GM21619 (cell line): Measurements from ENCODE around the gene C1orf52.

Experiments
- ATAC-seq: cut with Tn5 transposase; IDR thresholded peaks from one replicate; pipeline ENCODE4 v1.9.1; 2021; ENCODE audit not compliant: unreplicated experiment

C1orf52 gene

DNA sequence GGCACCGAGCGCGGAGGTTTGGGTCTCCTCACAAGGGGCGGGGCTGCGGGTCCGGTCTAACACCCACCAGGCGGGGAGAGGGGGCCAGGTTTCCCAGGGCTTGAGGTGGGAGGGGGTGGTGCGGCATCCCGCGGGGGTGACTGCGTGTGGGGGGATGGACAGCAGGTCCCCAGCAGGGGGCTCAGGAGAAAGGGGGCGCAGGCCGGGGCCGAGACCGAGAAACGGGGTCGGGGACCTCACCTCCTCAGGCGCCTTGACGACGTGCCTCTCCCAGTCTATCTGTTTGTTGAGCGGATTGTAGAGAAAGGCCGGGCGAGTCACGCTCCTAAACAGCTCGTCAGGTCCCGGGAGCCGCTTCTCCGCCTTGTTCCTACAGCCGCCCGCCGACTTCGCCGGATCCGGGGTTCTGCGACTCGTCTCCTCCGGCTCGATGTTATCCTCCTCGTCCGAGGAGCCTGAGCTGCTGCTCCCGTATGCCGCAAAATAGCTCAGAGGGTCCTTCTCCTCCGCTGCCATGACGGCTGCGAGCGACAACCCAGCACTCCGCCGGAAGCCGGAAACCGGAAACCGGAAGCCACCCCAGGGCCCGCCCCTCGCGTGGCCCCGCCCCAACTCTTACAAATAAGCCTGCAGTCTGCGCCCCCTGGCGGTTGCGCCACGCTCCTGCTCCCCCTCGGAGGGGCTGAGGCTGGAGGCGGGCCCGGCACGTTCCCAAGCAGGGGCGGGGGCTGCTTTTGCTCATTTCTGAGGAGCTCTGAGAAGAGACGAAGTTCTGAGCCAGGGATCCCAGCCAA is at the start of gene C1orf52:
C1orf52 (minus strand) TSS at position 545 of the 794 bp plus-strand sequence; CDS start at position 516, 29 bp downstream.
- peak; percentile 95 for ATAC-seq

DNA sequence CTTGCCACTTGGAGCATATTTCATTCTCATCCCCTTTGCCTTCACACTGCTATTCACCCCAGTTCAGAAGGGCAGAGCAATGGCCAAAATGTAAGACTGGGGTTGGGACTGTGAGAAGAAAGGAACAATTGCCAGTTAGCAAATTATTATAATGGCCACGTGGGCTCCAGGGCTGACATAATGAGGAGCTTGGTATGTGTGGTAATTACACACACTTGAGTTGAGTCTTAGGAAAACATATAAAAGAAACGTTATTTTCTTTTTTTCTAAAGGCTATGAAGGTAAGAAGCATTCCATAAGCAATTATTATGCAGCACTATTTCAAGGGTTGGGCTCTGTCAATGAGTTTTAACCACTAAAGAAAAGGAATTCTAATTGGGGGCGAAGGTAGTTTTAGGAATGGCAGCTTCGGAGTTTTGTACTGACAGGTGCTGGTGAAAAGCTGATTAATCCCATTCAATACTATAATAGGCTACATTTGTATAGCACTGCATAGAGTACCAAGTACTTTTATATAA is 49.4 kb upstream of the C1orf52 start:
- ATAC-seq = no peak

DNA sequence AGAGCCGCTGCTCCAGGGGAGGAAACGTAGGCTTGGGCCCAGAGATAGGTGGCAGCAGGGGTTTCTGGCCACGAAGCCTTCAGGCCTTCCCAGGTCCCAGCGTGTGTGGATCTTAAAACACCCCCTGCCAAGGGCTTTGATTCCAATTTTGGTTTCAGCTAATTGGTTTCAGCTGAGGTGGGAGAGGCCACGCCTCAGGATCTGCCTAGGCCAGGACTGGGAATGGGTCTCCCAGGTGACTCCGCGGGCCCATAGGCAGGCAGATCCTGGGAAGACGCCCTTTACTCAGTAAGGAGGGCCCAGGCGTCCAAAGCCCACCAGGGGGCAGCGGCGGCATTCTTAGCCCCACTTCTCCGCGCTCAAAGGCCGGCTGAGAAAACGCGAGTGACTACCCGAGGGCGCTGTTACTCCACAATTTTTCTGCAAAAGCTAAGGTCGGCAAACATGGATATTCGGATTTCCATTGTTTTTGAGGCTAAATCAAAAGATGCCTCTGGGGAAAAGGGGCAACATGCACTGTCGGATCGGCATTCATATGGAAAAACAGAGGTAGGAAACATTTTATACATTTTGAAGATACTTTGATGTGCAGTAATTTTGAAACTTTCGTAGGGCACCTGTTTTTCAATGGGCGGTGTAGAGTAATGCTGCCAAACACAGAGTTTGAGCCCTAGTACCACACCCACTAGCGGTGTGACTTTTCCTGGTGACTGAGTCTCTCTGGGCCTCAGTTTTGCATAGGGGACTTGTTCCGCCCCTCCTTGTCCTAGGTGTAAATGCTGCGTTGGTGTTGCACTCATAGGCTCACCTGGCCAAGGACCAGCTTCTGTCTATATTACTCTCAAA is 48.7 kb upstream of the C1orf52 start:
- peak; percentile 93 for ATAC-seq

DNA sequence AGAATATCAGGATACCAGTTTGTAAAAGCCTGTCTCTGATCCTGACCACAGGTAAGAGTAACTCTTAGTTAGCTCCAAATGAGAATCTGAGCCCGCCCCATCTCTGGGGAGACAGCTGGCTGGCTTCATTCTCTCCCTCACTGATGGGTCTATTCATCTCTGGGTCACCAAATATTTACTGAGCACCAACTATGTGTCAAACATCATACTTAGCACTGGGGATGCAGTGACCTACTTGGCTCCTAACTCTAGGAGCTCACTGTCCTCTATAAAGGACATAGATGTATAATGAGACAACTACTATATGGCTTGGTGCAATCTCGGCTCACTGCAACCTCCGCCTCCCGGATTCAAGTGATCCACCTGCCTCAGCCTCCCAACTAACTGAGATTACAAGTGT is 46.8 kb upstream of the C1orf52 start:
- no peak for ATAC-seq

DNA sequence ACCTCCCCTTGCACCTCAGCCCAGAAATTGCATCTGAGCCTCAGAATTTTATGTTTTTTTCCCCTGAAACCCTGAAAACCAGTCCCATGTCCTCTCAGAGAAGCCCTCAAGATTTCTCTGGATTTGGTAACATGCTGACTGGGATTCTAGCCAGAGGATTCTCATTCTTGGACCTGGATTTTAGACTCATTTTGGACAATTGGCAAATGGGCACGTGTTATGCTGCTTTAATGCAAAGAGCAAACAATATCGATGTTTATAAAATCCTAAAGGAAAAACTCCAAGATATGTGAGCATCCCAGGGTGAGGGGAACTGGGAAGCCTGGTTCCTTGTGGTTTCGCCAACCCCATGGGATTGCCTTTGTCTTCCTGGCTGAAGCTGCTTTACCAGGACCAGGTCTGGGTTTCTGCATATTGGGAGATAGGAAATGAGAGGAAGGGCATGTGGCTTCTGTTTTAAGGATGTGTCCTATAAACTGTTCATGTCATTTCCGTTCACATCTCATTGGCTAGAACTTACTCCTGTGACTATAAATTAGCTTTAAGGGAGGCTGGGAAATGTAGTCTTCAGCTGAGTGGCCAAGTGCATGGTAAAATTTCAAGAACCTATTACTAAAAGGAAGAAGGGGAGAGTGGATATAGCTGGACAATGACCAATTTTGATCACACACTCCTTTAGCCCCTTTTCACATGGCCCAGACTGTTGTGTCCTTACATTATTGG is 44.1 kb upstream of the C1orf52 start:
- no peak for ATAC-seq

DNA sequence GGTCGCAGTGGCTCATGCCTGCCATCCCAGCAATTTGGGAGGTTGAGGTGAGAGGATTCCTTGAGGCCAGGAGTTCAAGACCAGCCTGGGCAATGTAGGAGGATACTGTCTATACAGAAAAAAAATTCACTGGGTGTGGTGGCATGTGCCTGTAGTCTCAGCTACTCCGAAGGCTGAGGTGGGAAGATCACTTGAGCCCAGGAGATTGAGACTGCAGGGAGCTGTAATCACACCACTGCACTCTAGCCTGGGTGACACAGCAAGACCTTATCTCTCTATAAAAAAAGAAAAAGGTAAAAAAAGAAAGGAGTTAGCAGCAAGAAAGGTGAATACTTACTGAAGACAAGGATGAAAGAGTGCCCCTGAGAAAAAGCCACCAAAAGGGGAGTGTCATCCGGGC is 40.7 kb upstream of the C1orf52 start:
- ATAC-seq = no peak

DNA sequence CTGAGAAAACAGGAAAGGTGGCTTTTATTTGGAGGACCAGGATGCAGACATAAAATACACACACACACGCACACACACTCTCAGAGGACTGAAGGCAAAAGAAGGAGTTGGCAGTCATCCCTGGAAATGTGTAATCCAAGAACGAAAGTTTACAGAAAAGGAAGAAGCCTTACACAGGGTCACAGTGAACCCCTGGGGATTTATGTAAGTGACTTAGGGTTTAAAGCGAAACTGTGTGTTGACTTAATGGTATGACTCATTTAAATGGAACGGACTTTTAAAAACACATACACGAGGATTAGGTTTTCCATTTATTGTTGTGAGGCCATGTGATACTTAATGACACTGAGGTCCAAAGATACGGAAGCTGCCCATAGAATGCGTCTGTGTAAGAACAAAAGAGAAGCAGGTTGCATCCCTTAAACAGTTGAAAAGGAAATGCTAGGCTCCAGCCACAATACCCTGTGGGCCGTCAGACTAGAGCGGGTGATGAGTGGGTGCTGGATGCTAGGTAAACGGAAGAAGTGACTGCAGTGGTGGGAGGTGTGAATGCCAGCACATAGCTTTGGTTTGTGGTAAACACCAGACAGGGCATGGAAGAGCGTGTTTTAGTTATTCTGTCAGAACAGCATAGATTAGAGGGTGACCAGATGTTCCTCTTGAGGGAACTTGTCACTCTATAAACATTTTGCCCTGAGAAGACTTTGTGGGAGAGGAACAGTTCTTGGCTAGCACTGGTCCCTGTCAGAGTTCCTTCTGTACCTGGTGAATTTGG is 38.6 kb upstream of the C1orf52 start:
- ATAC-seq = peak; percentile 82

DNA sequence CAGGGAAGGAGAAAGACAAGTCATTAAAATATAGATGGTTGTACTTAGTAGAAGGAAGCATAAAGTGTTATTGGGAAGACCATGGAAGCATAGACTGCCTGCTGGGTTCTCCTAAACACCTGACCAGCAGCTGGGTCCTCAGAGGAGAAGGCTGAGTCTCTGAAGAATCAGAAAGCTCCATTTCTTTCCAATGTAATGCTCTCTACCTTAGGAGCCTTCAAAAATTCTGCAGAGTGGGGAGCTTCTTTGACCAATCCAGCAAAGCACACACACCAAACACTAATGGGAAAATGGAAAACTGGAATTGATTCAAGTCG is 38.0 kb upstream of the C1orf52 start:
- no peak for ATAC-seq

DNA sequence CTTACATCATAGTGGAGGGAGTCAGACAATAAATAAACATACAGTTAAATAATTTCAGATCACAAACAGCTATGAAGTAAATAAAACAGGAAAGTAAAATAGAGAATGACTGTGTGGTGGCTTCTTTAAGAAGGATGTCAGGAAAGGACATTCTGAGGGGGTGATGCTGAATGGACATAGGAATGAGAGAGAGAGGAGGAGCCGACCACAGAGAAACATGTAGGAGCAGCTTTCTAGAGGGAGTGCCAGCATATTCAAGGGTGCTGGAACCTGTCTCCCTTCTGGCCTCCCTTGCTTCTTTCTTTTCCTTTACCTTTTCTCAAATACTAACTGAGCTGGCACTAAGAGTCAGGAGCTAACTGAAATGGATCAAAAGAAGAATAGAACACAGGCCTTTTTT is 37.5 kb upstream of the C1orf52 start:
- ATAC-seq = no peak

DNA sequence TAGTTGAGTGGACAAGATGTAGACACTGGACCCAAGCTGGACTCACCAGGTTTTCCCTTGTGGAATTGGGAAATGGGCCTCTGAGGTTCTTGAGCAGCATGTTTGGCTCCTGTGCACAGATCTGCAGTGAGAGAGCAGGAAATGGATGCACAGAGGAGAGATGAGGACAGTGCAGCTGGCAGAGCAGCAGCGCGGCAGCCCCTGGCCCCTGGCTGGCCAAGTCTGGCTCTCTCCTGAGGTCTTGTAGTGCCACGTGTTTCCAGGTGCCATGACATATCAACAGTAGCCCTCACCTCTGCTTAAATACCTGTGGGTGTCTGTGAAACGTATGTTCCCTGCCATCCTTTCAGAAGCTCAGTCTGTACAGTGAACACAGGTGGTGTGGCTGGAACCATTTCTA is 36.2 kb upstream of the C1orf52 start:
- no peak for ATAC-seq

DNA sequence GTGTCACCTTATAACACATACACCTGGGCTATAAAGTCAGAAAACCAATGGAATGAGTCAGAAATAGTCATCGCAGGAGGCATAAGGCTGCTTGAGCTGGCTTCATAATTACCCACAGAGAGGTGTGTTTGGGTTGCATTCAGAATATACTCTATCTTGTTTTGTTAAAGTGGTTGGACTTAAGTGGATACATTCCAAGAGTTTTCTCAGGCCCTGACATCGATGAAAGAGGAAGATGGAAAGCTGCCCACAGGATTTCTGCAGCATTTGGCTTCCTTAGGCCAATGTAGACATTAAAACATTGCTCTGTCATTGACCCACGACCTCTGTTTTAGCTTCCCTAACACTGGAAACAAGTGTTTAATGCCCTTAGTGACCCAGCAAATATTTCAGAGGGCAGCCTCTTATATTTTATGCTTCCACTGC is 35.6 kb upstream of the C1orf52 start:
- no peak for ATAC-seq

DNA sequence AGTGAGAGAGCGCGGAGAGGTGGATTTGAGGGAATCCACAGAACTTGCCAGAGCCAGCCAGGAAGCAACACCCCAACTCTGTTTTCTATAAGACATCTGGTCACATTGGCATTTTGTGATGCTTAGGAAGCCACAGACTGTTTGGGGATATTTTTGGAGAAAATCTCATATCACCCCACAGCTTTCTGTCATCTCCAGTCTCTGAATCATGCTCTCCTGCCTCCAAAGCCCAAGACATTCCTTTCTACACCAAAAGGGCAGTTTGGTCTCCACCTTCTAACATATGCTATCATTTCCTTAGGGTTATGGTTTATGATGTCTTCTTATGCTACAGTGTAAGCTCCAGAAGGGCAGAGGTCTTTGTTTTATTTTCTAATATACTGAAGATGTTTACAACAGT is 31.4 kb upstream of the C1orf52 start:
- no peak for ATAC-seq

DNA sequence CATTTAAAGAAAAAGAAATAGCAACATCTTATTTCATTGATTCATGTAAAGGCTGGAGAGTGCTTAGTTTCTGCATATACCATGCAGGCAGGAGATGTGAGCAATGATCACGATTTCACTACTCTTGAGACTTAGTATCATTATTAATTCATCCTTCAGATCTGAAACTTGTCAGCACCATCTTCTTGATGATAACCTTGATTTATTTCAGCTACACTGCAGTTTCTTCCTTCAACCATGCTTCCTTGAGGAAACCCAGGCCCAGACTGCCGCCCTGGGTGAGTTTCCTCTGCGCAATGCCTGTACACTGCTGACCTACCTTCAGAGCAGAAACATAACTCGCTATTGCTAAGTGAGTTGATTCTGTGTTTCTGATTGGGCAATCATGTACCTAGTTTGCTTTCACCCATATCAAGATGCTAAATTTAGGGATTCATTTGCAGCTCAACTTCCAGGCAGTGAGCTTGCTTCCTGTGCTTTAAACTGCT is 30.4 kb upstream of the C1orf52 start:
- no peak for ATAC-seq

DNA sequence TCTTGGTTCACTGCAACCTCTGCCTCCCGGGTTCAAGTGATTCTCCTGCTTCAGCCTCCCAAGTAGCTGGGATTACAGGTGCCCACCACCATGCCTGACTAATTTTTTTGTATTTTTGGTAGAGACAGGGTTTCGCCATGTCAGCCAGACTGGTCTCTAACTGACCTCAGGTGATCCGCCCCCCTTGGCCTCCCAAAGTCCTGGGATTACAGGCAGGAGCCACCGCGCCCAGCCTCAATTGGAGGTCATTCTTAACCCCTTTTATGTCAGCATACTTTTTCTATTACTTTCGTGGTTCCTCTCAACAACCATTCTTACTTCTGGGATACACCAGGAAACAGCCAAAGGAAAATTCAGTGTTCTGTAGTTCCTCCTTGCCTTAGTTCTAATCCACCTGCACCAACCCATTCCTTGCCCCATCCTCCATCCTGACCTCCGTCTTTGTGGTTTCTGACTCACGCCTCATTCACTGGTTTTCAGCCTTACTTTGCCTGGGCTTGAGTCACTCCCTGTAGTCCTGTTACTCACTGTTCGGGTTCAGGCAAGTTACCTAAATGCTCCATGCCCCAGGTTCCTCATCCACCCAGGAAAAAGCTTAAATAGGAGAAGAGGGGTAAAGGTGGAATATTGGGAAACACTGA is 29.9 kb upstream of the C1orf52 start:
- no peak for ATAC-seq

DNA sequence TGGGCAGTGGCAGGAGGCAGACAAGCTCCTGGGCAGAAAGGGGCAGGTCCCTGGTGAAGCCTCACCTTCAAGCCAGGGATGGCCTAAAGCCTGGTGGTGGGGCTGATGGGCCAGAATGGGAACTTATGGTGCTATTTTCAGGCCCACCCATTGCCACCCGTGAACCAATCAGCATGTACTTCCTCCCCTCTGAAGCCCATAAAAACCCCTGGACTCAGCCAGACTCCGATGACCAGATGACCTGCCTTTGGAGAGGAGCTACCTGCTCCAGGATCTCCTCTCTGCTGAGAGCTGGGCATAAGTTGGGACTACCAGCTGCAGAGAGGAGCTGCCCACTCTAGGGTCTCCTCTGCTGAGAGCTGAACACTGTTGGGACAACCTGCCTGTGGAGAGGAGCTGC is 24.7 kb upstream of the C1orf52 start:
- no peak for ATAC-seq

DNA sequence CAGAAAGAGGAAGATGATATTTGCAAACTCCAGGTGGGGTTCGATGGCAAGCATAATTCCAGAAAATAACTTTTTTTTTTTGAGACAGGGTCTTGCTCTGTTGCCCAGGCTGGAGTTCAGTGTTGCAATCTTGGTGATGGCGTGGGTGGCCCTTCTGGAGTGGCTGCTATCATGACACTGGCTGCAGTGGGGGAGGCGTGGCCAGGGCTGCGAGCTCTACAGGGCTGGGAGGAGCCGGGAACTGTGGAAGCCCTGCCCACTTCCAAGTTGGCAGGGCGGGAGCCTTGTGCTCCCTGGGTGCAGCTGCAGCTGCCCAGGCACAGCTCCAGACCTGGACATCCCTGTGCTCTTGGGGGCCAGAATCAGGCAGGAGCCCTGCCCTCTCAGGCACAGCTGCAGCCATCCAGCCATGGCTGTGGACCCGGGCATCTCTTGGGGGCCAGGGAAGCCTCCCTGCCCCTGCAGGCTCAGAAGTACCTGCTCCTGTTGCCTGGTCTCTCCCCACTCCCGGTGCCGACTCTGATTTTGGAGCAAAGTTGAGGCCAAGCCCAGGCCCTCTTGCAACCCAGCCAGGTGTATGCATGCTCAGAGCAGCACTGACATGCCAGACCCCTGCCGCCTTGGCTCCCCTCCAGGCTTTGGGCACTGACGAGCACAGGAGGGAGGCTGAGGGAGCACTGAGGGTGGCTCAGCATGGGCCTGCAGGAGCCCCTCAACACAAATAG is 24.2 kb upstream of the C1orf52 start:
- ATAC-seq = no peak

DNA sequence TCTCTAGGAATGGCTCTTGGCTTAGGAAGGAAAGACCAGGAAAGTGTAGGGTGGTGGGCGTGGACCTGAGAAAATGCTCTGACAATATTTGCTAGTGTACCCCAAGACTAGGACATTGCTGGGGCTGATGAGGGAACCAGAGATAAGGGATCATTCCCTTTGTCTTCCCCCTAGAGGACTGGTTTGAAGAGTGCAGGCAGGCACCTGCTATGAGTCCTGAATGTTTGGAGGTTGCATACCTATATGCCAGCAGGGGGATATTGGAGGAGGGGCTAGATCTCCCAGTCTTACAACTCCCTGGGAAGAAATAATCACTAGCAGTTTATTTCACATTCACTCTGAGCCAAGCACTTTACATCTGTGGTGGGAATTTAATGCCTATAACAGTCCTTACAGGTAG is 23.0 kb upstream of the C1orf52 start:
- no peak for ATAC-seq

DNA sequence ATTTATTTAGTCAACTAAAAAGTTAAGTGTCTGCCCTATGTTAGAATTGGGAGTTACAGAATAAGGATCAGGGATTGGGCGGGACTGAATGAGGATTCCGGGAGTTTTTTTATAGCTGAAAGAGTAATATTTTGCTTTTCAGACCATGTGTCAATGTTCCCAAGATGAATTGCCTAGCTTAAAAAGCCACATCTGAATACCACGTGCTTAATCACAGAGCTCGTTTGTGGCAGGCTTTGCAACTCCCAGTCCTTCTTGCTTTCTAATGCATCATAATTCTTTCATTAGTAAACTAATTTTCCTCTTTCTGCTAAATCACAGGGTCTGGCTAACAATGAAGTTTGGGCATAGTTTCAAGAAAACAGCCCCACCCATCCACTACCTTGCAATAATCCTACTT is 21.2 kb upstream of the C1orf52 start:
- no peak for ATAC-seq

DNA sequence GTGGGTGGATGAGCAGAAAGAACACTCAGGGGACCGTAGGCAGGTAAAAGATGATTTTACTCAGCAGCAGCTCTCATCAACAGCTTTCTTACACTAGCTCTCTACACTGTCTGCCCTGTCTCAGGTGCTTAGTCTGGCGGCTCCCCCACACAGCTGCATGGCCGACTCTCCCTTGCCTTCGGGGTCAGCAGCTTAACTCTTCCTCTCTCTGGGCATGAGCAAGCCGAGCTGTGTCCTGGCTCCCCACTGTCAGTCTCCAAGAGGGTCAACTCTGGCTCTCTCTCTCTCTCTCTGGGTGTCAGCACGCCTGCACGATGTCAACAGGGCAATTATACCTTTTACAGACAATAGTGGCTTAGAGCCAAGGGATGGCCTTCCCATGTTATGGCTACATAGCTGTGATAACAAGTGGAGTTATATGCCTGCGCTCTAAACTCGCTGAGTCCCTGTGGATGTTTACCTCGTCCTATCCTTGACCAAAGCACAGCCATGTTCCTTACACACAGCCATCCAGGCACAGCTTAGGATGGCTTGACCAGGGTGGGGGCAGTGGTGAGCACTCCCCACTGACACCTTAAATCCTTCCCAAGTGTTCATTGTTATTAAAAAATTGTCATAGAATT is 20.1 kb upstream of the C1orf52 start:
- no peak for ATAC-seq
